Gastroesophageal sphincter (tissue), 4 donors: Measurements from ENCODE around the gene INHA. TPM values are rescaled to one million over a fixed set of nuclear protein-coding genes. Genes with fewer than 3 reads are reported as not detected.
A peak's percentile ranks its signal among the peaks of the same experiment; 100 is the strongest.

Source experiments
- ATAC-seq: fragments of 150-250 bp; one replicate; pipeline ENCODE4 v1.9.1; 2016; ENCODE audit warnings: mild to moderate bottlenecking, moderate library complexity
- H3K27ac ChIP-seq, 4 donors: fragments of 200-600 bp; sonication (generic) in 3 of 4; 1 replicate in 3 of 4; 2 replicates in 1 of 4; pipeline ENCODE4 v1.5.1; 2016 to 2019
- H3K27me3 ChIP-seq: fragments of 200-600 bp; sonication (generic); one replicate; pipeline ENCODE4 v1.5.1; 2019
- H3K36me3 ChIP-seq, 2 donors: fragments of 200-600 bp; sonication (generic); one replicate each; pipeline ENCODE4 v1.5.1; 2019; ENCODE audit warnings: control low read depth in 1 of 2
- H3K4me1 ChIP-seq, 3 donors: fragments of 200-600 bp; sonication (generic); 1 replicate in 2 of 3; 2 replicates in 1 of 3; pipeline ENCODE4 v1.5.1; 2016 to 2019; ENCODE audit warnings: control low read depth in 2 of 3
- H3K4me3 ChIP-seq, 2 donors: fragments of 200-600 bp; sonication (generic); one replicate each; pipeline ENCODE4 v1.5.1; 2019; ENCODE audit warnings: mild to moderate bottlenecking in 1 of 2, moderate library complexity in 1 of 2
- H3K9me3 ChIP-seq, 3 donors: fragments of 200-600 bp; sonication (generic); one replicate each; pipeline ENCODE4 v1.5.1; 2017 to 2019; ENCODE audit warnings: control low read depth in 2 of 3
- EP300 ChIP-seq: sonication (generic); formaldehyde crosslinking; IDR thresholded peaks from one replicate; pipeline ENCODE4 v1.6.1; 2017; ENCODE audit warnings: antibody characterized with exemption, mild to moderate bottlenecking
- POLR2A ChIP-seq, 2 donors: fragments of 450-650 bp; IDR thresholded peaks; one replicate each; pipeline ENCODE4 v1.6.1; 2017; ENCODE audit warnings: antibody characterized with exemption in 2 of 2, mild to moderate bottlenecking in 2 of 2, moderate library complexity in 1 of 2
- POLR2AphosphoS5 ChIP-seq: sonication (generic); formaldehyde crosslinking; IDR thresholded peaks from one replicate; pipeline ENCODE4 v1.6.1; 2017; ENCODE audit warnings: antibody characterized with exemption
- WGBS, 2 donors: methylation state at CpG; one replicate each; pipeline ENCODE4 v1.1.5; 2018; ENCODE audit warnings: low coverage in 1 of 2; 5-methylcytosine and 5-hydroxymethylcytosine counted together
- total RNA-seq, 4 donors: library from RNA; depleted of rRNA; stranded (reverse); fragments of >200 nt; gene quantifications; one replicate each; pipeline ENCODE4 v1.1.0, GENCODE V29; 2016
- TF ChIP-seq, protein P1 (sequence below), 4 experiments: fragments of 200-600 bp in 2 of 4; fragments of 450-650 bp in 2 of 4; sonication (generic) in 1 of 4; IDR thresholded peaks; one replicate each; pipeline ENCODE4 v1.5.1; 2017 to 2019; ENCODE audit warnings: antibody characterized with exemption in 4 of 4, mild to moderate bottlenecking in 2 of 4, moderate library complexity in 2 of 4

Gene INHA
- total RNA-seq, 4 donors from 2014 or later = 1.8 to 4.4 TPM; not detected in 2

DNA sequence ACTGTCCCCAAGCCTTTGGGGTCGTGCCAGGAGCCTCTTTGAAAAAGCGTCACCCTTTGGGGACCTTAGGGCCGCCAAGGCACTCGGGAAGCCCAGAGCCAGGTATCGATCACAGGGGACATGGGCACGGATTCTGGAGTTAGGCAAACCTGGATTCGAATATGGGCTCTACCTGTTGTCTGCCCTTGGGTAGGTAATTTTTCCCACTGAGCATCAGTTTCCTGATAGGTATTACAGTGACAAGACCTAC is 19.0 kb upstream of the INHA start:
- no peak for ATAC-seq
- WGBS, 2 donors = no CpG with 5 or more reads among the region's 7 CpGs
- Histone ChIP-seq H3K4me3 (peak overlapping the region; percentile 37 to 70), H3K36me3 (peaks cover 0 to 49% of the 10 kb centered on the region in 2 donors), H3K27ac (peak overlapping the region in 3 of 4 donors; percentile 77 to 85 (median 82)), H3K27me3 (peaks cover 8% of the 10 kb centered on the region), H3K4me1 (peaks cover 0 to 28% (median 12%) of the 10 kb centered on the region in 3 donors), H3K9me3 (no peaks in the 10 kb centered on the region)
- no peak for TF ChIP-seq EP300
- no peak for TF ChIP-seq POLR2AphosphoS5
- TF ChIP-seq, protein P1, sequence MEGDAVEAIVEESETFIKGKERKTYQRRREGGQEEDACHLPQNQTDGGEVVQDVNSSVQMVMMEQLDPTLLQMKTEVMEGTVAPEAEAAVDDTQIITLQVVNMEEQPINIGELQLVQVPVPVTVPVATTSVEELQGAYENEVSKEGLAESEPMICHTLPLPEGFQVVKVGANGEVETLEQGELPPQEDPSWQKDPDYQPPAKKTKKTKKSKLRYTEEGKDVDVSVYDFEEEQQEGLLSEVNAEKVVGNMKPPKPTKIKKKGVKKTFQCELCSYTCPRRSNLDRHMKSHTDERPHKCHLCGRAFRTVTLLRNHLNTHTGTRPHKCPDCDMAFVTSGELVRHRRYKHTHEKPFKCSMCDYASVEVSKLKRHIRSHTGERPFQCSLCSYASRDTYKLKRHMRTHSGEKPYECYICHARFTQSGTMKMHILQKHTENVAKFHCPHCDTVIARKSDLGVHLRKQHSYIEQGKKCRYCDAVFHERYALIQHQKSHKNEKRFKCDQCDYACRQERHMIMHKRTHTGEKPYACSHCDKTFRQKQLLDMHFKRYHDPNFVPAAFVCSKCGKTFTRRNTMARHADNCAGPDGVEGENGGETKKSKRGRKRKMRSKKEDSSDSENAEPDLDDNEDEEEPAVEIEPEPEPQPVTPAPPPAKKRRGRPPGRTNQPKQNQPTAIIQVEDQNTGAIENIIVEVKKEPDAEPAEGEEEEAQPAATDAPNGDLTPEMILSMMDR (IDR thresholded peaks at IDR 0.05) = no peak
- TF ChIP-seq POLR2A (IDR thresholded peaks at IDR 0.05) = no peak

DNA sequence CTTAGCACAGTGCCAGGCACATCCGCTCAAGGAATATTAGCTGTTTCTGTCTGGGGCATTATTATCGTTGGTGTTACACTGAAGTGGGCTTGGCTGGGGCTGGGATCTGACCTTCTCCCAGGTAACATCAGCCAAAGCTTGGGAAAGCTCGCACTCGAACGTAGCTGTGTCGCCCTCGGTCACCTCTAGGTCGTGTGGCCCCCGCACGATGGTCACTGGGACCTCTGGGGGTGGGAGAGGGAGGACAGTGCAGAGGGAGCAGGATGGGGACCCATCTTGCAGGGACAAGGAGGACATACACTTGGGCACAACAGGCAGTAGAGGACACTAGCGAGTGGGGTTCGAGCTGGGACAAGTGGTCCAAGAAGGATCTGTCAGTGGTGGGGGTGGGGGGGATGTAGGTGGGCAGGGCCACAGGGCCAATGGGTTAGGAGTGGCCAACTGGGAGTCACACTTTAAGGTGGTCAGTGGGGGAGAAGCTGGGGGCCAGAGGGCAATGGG is 18.6 kb upstream of the INHA start:
- H3K9me3 ChIP-seq = no peaks in the 10 kb centered on the region
- H3K4me1 ChIP-seq = peaks cover 0 to 28% (median 12%) of the 10 kb centered on the region in 3 donors
- peaks cover 0 to 49% of the 10 kb centered on the region in 2 donors for H3K36me3 ChIP-seq
- no peak overlapping the region for H3K4me3 ChIP-seq
- TF ChIP-seq POLR2A (IDR thresholded peaks at IDR 0.05) (no peak), POLR2AphosphoS5 (no peak), EP300 (no peak)
- TF ChIP-seq, protein P1 (IDR thresholded peaks at IDR 0.05) = no peak
- 70 to 83% methylated on average over 4 of the region's 12 CpGs for WGBS, 2 donors
- no peak for ATAC-seq
- peaks cover 8% of the 10 kb centered on the region for H3K27me3 ChIP-seq
- H3K27ac ChIP-seq = no peak overlapping the region

DNA sequence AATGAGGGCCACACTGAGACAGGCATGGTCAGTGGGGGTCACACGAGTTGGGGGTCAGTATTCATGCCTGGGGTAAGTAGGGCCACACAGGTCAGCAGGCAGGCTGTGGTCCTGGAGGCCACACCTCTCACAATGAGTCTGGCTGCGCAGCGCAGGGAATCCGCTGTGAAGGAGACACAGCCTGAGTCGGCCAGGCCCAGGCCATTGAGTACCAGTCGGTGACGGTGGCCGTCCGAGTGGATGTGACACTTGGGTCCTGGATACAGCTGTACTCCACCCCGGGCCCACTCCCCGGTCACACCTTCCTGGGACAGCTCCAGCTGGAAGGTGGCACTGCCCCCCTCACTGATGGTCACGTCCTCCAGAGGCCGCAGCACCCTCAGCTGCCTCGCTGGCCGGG is 17.8 kb upstream of the INHA start:
- WGBS, 2 donors = 79% methylated on average over 4 of the region's 15 CpGs; no CpG with 5 or more reads in 1 of the 2 donors
- H3K36me3 ChIP-seq = peaks cover 0 to 51% of the 10 kb centered on the region in 2 donors
- H3K9me3 ChIP-seq = no peaks in the 10 kb centered on the region
- no peak for TF ChIP-seq POLR2AphosphoS5
- no peak for TF ChIP-seq EP300
- no peak for TF ChIP-seq POLR2A (IDR thresholded peaks at IDR 0.05)
- TF ChIP-seq, protein P1 (IDR thresholded peaks at IDR 0.05) = no peak
- H3K27me3 ChIP-seq = peaks cover 8% of the 10 kb centered on the region
- H3K27ac ChIP-seq = no peak overlapping the region
- ATAC-seq = no peak
- H3K4me1 ChIP-seq = peaks cover 0 to 32% (median 12%) of the 10 kb centered on the region in 3 donors
- H3K4me3 ChIP-seq = no peak overlapping the region

DNA sequence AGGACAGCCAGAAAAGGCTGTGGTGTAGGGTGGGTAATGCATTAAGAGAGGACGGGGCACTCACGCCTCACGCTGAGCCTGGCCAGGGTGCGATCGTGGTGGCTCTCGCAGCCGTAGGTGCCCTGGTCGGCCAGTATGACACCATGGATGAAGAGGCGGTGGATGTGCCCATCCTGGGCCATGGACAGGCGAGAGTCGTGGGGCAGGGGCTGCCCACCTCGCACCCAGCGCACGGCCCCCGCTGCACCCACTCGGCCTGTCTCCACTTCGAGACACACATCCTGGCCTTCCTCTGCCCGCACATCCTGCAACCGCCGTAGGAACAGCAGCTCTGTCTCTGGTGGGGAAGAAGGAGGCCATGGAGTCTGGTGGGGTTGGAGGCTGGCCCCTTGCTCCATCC is 16.2 kb upstream of the INHA start:
- Histone ChIP-seq H3K36me3 (peaks cover 0 to 47% of the 10 kb centered on the region in 2 donors), H3K27ac (no peak overlapping the region), H3K27me3 (peaks cover 8% of the 10 kb centered on the region), H3K4me1 (peaks cover 0 to 44% (median 15%) of the 10 kb centered on the region in 3 donors), H3K4me3 (no peak overlapping the region), H3K9me3 (no peaks in the 10 kb centered on the region)
- TF ChIP-seq, protein P1 (IDR thresholded peaks at IDR 0.05) = no peak
- ATAC-seq = no peak
- 89 to 93% methylated on average over 9 to 14 of the region's 20 CpGs for whole genome bisulfite sequencing, 2 donors

DNA sequence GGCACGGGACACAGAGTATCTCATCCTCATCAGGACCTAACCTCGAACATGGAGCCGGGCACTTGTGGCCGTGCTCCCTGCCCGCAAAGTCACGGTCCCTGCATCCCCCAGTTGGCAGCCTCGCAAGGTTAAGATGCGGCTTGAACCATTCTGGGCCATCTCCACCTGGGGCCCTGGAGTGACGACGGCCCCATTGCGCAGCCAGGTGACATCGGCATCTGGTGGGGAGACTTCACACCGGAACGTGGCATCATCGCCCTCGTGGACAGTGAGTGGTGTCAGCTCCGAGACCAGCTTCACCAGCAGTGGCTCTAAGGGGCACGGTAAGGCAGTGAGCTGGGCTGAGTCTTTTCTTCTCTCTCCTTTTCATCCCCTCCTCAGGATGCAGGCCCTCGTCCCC is 15.7 kb upstream of the INHA start:
- Histone ChIP-seq H3K9me3 (no peaks in the 10 kb centered on the region), H3K4me1 (peaks cover 0 to 39% (median 15%) of the 10 kb centered on the region in 3 donors), H3K27me3 (peaks cover 8% of the 10 kb centered on the region), H3K4me3 (no peak overlapping the region), H3K27ac (no peak overlapping the region), H3K36me3 (peaks cover 0 to 51% of the 10 kb centered on the region in 2 donors)
- ATAC-seq = no peak
- 80% methylated on average over 1 to 5 of the region's 19 CpGs for WGBS, 2 donors
- TF ChIP-seq, protein P1 (IDR thresholded peaks at IDR 0.05) = no peak
- TF ChIP-seq EP300 (no peak), POLR2A (IDR thresholded peaks at IDR 0.05) (no peak)
